HG03175 (cell line): ENCODE data around the gene DUSP7.

Source experiments
- ATAC-seq: cut with Tn5 transposase; IDR thresholded peaks from one replicate; pipeline ENCODE4 v1.9.1; 2021; ENCODE audit warnings: mild to moderate bottlenecking, moderate library complexity; ENCODE audit not compliant: unreplicated experiment

The DUSP7 gene

GRCh38 chr3:52069135-52069534 lies 12.8 kb upstream of the DUSP7 start:
- no peak for ATAC-seq

DNA sequence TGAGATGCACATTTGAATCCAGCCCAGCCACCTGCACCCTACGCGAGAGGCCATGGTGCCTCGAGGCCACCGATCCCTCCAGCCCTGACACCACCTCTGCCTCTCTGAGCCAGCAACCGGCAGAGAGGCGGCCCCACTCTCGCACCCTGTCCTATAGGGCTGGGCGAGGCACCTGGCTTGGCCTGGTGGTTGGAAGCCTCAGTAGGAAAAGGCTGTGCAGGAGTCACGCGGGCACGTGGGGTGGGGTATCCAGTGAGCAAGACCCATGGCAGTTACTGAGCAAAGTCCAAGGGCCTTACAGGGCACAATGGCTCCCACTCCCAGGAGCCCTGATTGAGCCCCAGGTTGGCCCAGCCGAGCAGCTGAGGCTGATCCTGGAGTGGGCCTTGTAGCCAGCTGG lies 12.4 kb upstream of the DUSP7 start:
- ATAC-seq: no peak

GRCh38 chr3:52068055-52068571 lies 11.7 kb upstream of the DUSP7 start:
- no peak for ATAC-seq

GRCh38 chr3:52067526-52067925 lies 11.2 kb upstream of the DUSP7 start:
- no peak for ATAC-seq

- no peak for ATAC-seq
These were observed 10.7 kb upstream of the DUSP7 start for GRCh38 chr3:52067046-52067445.

DNA sequence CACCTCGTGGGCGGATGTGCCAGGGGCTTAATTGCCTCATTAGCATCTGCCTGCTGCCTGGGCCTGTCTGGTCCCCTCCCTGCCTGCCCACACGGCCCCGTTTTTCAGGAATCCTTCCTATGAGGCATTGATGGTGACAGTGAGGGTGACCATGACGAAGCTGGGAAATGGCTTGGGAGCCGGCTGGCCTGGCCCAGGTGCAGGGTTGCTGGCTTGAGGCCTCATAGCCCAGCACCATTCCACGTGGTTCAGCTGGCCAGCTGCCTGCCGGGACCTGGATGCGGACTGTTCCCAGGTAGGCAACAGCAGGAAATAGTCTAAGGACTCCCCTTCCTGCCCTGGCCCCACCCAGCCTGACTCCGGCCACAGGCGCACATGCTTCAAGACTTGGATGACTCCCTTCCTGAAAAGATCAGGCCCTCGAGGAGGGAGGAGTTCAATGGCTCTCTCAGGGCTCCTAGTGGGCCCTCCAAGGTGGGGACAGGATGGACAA lies 8.9 kb upstream of the DUSP7 start:
- ATAC-seq: no peak

GRCh38 chr3:52064561-52064960 lies 8.2 kb upstream of the DUSP7 start:
- no peak for ATAC-seq

- no peak for ATAC-seq
These were observed 6.8 kb upstream of the DUSP7 start for GRCh38 chr3:52063026-52063723.

DNA sequence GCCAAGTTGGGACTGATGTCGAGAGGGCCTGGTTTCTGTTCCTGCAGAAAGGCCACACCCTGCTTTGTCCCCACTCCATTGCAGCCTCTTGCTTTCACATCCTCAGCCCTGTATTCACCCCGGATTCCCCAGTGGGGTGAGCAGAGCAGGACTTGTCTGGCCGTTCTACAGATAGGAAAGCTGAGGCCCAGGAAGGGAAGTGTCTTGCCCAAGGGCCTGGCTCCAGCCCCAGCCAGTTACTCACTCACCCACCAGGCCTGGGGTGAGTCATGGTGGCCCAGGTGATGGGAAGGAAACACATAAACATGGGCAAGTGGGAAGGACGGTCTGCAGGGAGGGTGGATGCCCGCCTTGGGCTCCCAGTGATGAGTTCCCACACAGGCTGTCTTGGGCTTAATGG lies 6.1 kb upstream of the DUSP7 start:
- peak; percentile 27 for ATAC-seq

DNA sequence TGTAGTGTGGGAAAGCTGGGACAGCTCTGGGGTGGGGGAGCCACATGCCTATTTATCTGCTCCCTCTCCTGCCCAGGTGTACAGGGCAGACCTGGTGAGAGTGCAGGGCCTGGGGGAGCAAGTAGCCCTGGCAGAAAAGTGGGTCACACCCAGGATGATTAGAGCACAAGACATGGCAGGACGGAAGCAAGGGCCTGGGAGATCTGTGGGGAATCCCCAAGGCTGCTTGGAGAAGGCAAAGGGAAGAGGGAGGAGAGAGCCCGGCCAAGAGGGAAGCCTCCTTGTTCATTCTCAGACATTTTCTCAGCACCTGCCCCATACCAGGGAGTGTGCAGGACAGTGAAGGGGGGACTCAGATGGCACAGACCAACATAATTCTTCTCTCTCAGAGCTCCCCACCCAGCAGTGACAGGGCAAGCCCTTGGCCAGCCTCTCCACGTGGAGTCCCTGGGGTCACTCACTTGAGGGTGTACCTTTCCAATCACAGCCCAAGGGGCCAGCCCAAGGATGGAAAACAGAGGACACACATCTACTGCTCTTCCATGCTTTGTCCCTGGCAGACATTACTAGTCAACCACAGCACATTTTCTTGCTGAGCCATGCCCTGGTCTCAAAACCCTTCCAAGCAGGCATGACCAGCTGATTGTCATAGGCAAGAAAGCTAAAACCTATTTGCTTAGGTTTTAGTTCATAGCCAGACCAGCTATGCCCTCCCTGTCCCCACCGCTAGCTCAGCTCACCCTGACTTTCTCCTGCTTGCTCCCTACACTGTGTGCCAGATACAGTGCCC lies 4.9 kb upstream of the DUSP7 start:
- ATAC-seq: no peak

DNA sequence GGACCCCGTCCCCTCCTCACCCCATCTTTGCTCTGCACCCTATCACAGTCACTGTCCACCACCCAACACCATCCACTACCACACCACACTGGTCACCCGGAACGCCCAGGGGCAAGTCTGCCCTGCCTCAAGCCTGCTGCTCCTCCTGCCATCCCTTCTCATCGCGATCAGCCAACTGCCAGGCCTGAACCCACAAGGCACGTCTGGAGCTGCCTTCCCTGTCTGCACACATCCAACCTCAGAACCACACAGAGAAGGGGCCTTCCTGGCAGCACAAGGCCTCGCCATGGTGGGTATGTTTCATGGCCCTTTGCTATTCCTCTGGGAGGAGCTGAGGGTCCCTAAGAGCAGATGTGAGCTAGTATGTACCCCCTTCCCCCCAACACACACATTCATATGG lies 3.4 kb upstream of the DUSP7 start:
- no peak for ATAC-seq

DNA sequence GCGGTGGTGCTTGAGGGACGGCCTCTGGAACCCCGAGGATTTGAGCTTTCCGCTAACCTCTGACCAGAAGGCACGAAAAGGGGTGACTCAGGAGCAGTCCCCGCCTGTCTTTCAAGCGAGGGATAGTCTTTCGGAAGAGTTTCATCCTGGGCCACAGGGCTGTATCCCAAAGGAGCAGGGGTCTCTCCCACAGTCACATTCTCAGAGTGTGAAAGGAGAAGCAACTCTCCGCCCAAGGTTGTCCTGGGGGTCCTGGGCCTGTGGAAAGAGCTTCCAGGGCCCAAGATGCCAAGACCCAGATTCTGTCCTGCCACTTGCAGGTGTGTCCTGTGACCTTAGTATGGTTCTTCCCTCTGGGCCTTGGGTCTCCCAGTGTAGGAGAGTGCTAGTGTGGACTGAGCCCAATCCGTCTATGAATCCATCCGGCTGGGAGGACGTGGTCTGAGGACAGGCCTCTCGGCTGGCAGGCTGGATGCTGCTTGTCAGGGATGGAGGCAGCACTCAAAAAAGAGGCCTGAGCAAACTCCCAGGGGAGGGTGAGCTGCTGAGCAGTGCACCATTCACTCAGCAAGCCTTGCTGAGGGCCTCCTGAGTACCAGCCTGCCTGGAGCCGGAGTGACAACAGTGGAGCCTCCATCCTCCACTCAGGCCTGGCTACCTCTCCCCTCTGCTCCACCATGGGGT lies 1.6 kb upstream of the DUSP7 start:
- no peak for ATAC-seq

DNA sequence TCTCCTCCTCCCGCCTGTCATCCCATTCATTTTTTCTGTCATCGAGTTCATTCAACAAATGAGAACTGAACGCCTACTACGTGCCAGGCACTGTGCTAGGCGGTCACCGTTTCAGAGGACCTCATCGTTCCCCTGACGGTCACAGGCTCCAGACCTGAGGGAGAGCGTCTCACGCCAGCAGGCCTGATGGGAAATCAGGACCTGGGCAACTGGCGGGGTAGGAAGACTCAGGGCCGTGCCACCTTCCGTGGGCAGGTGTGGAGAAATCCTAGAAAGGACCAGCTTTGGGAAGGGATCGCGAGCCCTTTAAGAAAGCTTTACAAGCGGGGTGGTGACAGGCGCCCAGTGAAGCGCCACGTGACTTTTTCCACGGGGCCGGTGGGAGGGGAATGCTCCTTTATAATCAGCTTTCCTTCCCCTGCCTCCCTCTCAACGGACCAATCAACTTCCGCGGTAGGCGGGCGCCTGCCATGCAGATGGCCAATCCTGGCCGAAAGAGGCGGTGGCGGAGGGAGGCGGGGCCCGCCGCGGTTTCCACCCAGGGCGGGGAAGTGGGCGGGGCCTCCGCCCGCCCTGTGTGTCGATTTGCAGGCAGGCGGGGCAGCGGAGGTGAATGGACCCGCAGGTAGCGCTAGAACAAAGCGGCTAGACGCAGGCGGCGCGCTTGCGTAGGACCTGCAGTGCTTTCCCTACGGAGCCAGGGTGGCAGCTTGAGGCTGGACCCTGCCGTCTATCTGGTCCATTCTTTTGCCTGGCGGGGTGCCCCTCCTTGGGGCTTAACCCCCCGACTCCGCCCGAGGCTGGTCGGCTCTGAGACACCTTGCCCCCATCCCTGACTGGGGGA lies 819 bp upstream of the DUSP7 start:
- ATAC-seq: peak; percentile 78

DNA sequence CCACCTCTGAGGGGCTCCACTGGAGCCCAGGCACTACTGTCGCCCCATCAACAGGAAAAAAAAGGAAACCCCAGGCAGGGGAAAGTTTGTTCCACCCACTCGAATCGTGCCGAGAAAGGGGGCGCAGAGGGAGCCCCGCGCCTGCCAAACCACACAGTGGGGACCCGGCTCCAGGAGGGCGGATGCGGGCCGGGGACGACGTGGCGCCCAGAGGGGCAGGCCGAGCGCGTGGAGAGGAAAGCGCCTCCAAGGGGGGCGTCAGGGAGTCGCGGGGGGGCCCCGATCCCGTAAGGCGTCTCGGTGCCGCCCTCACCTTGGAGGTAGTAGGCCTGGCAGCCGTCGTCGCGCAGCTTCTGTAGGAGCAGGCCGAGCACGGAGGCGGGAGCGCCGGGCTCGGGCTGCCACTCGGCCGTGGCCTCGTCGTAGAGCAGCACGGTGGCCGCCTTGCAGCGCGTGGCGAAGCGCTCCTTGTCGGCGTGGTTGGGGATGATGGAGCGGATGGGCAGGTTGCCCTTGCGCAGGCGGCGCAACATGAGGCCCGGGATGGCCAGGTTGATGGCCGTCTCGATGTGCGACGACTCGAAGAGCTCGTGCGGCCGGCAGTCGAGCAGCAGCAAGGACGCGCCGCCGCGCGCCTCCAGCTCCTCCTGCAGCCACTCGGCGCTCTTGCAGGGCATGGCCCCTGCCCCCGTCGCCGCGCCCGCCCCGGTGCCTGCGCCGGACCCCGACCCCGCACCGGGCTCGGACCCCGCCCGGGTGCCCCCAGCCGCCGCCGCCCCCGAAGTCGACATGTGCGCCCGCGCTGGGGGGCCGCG lies 627 bp downstream of the DUSP7 start:
- ATAC-seq: peak; percentile 27

- ATAC-seq: no peak
These were observed 1.5 kb downstream of the DUSP7 start for GRCh38 chr3:52054661-52055511.

- no peak for ATAC-seq
These were observed 2.8 kb downstream of the DUSP7 start for GRCh38 chr3:52053307-52054304.

- ATAC-seq: no peak
These were observed 3.5 kb downstream of the DUSP7 start for GRCh38 chr3:52052831-52053306.
